CD4-positive, alpha-beta T cell treated with Interleukin-21 for 1 hour (primary cell): Measurements from ENCODE around the gene ORM2.
"Not testable (repeated sequence)": the region's sequence is repeated elsewhere in the genome, so short reads cannot be mapped to it uniquely, and the experiment has no call there.

Experiments
- DNase-seq: peaks from one replicate; pipeline ENCODE4 v3.0.0-alpha.2; 2020

Gene ORM2

DNA sequence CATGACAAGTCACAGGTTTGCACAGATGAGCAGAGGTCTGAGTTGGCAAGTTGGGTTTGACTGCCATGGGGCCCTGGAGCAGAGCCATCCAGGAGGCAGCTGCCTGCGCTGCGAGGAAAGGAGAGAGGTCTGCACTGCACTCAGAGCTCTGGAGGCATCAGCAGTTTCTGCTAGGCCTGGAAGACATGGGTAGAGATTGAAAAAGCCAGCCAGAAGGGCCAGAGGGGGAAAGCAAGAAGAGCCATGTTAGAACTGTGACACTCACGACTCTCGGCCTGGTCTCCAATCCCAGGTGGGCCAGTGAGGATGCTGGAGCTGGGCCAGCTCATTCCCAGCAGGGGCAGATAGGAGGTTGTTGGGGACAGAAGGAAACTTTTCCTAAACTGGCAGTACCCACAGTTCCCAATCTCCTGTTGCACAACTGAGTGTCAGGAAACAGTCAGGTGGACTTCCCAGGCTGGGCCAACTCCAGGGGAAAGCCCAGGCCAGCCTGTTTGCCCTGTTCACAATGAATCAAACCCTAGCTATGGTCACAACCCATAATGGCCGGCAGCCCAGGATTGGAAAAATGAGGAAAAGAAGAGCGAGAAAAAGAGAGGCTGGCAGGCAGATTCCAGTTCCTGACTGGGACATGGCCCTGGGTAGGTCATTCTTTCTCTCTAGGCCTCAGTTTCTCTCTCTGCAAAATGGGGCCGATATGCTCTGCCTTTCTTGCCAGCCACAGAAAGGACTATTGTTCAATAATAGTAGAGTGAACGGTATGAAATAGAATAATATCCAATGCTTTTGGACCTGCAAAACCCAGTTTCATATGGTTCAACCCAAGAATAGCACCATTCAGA is 14.6 kb upstream of the ORM2 start:
- DNase-seq, result no peak

GRCh38 chr9:114315723-114316363 is 13.8 kb upstream of the ORM2 start:
- DNase-seq, result no peak

DNA sequence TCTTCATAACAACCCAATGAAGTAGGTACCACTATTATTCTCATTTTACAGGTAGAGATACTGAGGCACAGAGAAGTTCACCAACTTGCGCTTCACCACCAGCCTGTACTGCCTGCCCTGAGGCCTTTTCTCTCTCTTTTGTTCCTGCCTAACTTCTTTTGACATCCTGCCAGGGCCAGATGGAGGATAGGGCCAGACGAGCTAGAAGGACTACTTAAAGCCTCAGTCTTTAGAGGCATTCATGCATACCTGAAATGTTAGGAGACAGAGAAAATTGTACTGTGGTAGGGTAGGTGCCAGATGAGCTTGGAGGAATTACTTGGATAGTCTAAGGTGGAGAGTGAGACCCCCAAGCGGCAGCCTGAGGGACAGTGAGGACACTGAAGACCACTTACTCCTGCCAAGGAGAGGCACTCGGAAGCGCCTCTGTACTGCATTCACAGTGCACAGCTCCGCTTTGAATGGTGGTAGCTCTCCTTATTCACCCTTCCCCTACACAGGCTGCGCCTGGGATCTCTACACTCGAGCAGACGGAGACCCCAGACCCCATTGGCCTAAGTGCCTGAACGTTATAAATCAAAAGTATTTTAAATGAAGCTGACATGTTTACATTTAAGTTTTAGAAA is 13.0 kb upstream of the ORM2 start:
- no peak for DNase-seq

DNA sequence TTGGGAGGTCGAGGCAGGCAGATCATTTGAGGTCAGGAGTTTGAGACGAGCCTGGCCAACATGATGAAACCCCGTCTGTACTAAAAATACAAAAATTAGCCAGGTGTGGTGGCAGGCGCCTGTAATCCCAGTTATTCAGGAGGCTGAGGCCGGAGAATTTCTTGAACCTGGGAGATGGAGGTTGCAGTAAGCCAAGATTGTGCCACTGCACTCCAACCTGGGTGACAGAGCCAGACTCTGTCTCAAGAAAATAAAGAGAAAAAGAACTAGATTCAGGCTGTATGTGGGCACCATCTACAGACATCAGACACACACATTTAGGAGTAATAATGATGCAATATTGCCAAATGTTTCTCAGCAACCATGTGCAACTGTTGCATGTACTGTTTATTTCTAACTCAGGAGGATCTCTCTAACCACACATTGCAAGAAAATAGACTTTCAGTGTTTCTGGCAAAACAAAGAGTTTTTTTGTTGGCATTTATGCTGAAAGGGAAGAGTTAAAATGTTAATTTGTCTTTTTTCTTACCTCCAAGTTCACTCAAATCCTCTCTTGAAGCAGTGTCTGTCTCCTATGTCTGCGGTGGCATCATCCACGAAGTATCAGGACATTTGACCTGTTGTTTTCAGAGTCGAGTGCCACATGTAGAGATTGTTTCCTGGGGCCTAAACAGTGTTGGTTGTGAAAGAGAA is 11.9 kb upstream of the ORM2 start:
- DNase-seq, result no peak

DNA sequence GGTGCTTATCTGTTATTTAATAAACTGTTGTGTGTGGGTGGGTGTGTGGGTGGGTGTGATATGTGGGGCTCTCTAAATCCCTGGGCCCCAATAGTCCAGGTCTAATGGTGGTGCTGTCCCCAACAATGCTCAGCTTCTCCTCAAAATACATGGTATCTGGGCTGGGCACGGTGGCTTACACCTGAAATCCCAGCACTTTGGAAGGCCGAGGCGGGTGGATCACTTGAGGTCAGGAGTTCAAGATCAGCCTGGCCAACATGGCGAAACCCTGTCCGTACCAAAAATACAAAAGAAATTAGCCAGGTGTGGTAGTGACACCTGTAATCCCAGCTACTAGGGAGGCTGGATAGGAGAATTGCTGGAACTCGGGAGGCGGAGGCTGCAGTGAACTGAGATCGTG is 11.3 kb upstream of the ORM2 start:
- no peak for DNase-seq

GRCh38 chr9:114319147-114319546 is 10.5 kb upstream of the ORM2 start:
- DNase-seq, result no peak

DNA sequence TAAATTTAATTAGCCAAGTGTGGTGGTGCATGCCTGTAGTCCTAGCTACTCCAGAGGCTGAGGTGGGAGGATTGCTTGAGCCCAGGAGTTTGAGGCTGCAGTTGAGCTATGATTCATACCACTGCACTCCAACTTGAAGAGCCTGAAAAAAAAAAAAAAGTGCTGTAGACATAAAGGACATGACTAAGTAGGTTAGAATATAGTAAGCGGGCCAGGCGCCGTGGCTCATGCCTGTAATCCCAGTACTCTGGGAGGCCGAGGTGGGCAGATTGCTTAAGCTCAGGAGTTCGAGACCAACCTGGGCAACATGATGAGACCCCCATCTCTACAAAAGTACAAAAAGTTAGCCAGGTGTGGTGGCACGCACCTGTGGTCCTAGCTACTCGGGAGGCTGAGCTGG is 9.0 kb upstream of the ORM2 start:
- DNase-seq, result not testable (repeated sequence)

- DNase-seq, result no peak
Measured at GRCh38 chr9:114321759-114322158, 7.9 kb upstream of the ORM2 start.

DNA sequence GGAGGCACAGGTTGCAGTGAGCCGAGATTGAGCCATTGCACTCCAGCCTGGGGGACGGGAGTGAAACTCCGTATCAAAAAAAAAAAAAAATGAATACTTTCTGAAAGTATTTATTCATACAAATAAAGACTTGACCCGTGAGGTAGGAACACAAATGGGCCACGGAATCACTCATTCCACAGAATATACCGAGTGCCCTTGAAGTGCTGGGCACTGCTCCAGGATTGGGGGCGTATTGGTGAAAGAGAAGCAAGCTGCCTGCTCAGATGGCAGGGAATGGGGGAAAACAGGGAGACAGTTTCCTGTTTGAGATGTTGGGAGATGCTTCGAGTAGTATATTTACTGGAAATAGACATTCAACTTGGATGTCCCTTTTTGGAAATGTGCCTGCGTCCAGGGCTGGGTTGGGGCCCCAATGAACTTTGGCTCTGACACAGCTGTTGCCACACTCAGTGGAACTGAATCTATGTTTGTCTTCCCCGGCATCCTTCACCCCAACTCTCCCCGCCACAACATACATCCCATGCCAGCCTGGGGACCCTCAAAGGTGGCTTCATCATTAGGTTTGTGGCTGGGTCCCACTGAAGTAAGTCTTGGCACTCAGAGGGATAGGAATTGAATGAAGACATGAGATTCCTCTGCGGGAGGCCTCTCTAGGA is 7.4 kb upstream of the ORM2 start:
- DNase-seq, result not testable (repeated sequence)

DNA sequence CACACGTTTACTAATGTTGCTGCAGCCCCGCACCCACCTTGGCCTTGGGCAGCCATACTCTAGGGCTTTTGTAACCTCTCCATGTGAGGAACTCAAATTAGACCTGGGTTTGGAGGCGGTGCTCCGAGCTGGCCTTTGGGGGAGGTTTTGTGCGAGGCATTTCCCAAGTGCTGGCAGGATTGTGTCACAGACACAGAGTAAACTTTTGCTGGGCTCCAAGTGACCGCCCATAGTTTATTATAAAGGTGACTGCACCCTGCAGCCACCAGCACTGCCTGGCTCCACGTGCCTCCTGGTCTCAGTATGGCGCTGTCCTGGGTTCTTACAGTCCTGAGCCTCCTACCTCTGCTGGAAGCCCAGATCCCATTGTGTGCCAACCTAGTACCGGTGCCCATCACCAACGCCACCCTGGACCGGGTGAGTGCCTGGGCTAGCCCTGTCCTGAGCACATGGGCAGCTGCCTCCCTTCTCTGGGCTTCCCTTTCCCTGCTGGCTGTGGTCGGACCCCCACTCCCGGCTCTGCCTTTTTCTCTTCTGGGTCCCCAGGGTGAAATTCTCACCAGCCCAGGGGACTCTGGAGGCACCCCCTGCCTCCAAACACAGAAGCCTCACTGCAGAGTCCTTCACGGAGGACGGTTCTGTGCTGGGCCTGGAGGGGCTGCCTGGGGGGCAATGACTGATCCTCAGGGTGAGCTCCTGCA is 6.7 kb upstream of the ORM2 start, which contains the start of gene ORM1:
TSS of gene ORM1 (plus strand) at position 268 of the 701 bp plus-strand sequence. CDS start at position 304, 36 bp downstream.
- DNase-seq, result not testable (repeated sequence)

- not testable (repeated sequence) for DNase-seq
Measured at GRCh38 chr9:114323849-114324248, 5.8 kb upstream of the ORM2 start.

DNA sequence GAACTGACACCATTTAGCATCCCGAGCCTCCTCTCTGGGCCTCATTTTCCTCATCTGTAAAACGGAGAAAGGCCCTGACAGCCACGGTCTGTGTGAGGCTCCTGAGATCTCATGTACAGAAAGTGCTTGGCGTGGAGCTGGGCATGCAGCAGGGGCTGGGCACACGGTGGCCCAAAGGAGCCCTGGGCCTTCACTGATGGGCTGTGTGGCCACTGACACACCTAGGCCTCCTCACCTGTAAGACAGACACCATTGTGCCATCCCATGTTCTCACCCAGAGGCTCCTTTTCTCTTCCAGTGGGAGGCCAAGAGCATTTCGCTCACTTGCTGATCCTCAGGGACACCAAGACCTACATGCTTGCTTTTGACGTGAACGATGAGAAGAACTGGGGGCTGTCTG is 5.2 kb upstream of the ORM2 start:
- DNase-seq, result no peak

- DNase-seq, result not testable (repeated sequence)
Measured at GRCh38 chr9:114324965-114325364, 4.7 kb upstream of the ORM2 start.

DNA sequence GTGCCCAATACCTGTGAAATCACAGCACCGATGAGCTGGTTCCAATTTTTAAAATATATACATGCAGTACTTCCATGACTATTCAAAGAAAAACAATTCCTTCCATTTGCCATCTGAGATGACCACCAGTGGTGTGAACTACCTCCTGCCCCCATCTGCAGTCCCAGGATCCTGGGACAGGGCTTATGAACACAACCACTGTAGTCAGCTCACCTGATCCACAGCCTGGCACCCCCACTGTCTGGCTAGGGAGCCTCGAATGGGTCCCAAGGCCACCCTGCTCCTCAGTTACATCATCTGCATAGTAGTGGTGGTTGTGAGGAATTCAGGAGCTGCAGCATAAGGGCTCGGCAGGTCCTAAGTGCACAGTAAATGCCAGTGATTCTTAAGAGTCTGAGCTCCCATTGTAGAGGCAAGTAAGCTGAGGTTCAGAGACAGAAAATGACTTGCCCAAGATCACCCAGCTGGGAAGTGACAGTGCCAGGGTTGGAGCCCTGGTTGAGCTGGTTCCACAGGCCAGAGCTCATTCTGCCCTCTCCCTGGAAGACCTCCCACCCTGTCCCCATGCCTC is 3.9 kb upstream of the ORM2 start:
- DNase-seq, result not testable (repeated sequence)

DNA sequence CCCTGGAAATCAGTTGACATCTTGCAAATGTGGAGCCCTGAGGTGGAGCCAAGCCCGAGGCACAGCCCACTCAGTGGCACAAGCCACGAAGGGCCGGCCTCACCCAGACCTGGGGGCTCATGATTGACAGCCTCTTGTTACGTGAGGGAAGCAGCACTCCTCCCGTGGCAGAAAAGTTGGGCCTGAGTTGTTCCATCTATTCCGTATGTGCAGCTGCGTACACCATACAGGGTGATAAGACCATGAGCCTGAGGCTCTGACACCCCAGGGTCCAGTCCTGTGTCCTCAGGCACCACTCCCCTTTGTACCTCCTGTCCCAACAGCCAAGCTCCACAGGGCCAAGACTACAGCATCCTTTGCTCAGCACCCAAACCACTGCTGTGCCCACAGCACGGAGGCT is 1.9 kb upstream of the ORM2 start:
- DNase-seq, result no peak

DNA sequence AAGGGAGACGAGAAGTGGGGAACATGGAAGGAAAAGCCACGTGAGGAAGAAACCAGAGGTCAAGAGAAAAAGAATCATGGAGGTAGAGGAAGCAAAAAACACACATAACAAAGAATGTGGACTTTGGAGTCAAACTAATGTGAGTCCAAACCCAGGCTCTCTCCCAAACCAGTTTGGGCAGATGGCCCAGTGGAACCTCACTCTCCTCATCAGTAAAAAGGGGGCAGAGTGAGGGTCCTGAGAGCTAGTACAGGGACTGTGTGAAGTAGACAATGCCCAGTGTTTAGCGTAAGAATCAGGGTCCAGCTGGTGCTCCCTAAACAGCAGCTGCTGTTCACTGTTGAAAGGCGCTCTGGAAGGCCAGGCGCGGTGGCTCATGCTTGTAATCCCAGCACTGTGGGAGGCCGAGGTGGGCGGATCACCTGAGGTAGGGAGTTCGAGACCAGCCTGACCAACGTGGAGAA is 1.3 kb upstream of the ORM2 start:
- not testable (repeated sequence) for DNase-seq

GRCh38 chr9:114328937-114329624 is 588 bp upstream of the ORM2 start:
- DNase-seq, result not testable (repeated sequence)

DNA sequence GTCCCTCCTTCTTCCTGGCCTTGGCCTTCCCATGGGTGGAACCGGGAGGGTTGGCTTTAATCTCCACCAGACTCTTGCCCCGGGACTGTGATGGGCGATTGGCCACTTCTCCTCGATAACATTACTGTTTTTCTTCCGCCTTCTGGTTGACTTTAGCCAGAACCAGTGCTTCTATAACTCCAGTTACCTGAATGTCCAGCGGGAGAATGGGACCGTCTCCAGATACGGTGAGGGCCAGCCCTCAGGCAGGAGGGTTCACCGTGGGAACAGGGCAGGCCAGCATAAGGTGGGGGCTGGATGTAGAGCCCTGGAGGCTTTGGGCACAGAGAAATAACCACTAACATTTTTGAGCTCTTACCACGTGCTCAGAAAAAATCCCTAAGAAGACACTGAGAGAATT is 967 bp downstream of the ORM2 start:
- DNase-seq, result no peak

DNA sequence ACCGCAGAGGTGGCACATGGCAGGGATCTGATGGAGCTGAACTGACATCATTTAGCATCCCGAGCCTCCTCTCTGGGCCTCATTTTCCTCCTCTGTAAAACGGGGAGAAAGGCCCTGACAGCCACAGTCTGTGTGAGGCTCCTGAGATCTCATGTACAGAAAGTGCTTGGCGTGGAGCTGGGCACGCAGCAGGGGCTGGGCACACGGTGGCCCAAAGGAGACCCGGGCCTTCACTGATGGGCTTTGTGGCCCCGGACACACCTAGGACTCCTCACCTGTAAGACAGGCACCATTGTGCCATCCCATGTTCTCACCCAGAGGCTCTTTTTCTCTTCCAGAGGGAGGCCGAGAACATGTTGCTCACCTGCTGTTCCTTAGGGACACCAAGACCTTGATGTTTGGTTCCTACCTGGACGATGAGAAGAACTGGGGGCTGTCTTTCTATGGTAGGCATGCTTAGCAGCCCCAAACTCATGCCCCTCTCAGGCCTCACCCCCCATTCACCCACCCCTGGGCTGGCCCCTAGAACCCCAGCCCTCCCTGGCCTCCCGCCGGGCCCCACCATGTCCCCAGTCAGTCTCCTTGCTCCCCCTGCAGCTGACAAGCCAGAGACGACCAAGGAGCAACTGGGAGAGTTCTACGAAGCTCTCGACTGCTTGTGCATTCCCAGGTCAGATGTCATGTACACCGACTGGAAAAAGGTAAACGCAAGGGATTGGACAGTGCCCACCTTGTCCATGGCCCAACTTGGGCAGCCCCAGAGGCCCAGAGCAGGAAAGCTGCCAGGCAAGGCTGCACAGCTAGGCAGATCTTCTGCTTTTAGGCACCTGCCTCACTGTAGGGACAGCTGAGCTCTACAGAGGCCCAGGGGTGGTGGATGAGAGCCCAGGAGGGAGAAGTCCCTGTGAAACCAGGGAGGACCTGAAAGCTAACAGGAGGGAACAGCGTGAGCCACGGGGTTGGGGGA is 1.8 kb downstream of the ORM2 start:
- DNase-seq, result not testable (repeated sequence)
